Stimulated activated CD8-positive, alpha-beta memory T cell treated with anti-CD3 and anti-CD28 coated beads, Interleukin-4, amount 100 ng/mL, for 1 hour (primary cell): ENCODE data around the gene GSC2.
A peak's percentile ranks its signal among the peaks of the same experiment; 100 is the strongest.

Experiments
- DNase-seq, 2 donors: peaks; one replicate each; pipeline ENCODE4 v3.0.0-alpha.2; 2020; ENCODE audit warnings: low read depth in 2 of 2, low spot score in 1 of 2

The GSC2 gene

DNA sequence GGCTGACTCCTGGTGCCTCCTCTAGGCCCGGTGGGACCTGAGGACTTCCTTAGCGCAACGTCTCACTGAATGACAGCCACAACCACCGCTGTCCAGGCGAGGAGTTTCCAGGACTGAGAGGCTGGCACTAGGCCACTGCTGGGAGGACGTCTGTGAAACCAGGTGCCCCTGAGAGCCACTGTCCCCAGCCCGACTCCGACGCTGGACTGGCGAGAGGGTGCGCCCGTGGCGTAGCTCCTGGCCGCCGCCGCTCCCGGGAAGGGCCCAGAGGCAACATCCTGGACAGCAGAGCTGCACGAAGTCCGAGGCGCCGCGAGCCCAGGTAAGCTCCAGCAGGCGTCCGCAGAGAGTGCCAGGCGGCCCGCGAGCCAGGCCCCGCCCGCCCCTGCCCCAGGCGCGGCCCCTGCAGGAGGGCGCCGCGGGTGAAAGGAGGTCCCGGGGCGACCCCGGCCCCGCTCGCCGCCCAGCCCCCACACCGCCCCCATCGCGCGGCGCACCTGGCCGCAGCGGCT lies 28.4 kb downstream of the GSC2 start:
- peak in 1 of 2 donors; percentile 24 for DNase-seq

- DNase-seq, result no peak
Observed at GRCh38 chr22:19120829-19121630, 29.1 kb downstream of the GSC2 start.

- no peak for DNase-seq
Observed at GRCh38 chr22:19119949-19120348, 30.1 kb downstream of the GSC2 start.

GRCh38 chr22:19118329-19118880 lies 31.7 kb downstream of the GSC2 start:
- DNase-seq, result no peak

DNA sequence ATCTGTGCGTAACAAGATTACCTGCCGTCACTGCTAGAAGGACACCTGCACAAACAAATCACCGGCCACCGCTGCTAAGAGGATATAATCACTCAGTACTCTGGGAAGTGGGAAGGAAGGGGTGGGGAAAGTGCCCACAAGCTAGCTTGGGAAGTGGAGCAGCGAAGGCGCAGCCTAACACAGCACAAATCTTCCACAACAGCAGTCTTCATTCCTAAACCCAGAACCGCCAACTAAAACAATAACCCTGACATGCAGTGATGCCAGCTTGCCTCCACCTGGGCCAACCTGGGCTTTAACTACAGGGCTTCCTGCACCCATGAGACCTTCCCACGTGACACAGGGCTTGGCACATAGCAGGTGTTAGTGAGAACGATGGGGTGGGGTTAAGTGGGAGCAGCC lies 33.0 kb downstream of the GSC2 start:
- no peak for DNase-seq

GRCh38 chr22:19115628-19116027 lies 34.5 kb downstream of the GSC2 start:
- DNase-seq, result no peak

DNA sequence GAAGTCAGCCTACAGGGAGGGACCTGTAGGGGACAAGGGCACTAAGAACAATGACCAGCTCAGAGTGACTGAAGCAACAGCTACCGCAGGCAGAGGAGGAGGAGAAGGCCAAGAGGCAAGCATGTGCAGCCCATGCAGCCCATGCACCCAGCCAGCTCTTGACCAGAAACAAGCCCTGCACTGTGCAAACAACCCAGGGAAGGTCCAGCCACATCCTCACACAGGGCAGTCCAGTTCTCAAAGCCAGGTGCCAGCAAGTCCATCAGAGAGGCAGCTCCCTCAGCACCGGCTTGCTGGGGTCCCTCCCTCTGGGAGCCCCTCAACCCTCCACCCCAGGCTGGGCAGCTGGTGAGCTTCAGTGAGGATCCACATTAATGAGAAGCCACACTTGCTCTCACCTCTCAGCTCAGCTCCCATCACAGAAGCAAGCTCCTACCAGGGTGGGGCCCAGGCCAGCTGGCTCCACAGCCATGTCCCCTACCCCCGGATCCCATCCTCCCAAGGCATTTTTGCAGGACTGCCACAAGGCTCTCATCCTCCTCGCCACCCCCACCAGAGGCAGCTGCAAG lies 35.0 kb downstream of the GSC2 start:
- no peak for DNase-seq

GRCh38 chr22:19113429-19113828 lies 36.7 kb downstream of the GSC2 start:
- no peak for DNase-seq

- no peak for DNase-seq
Observed at GRCh38 chr22:19111584-19111983, 38.5 kb downstream of the GSC2 start.

DNA sequence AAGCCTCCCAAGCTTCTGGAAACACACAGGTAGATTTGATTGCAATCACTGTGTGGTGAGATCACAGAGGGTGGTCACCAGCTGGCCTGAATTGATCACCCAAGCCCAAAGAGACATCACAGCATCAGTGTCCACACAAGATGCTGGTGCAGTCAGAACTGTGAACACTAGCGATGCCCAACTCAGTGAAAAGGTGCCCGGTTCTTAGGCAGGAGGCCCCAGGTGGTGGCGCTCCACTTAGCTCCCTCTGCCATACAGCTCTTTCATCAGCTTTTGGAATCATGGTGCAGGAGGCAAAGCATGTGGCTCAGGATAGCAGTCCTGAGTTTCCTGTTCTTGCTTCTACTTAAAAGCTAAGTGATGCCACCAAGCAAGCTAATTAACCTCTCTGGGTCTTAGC lies 39.0 kb downstream of the GSC2 start:
- DNase-seq, result no peak

- DNase-seq, result no peak
Observed at GRCh38 chr22:19110646-19111045, 39.4 kb downstream of the GSC2 start.

GRCh38 chr22:19110064-19110458 lies 40.0 kb downstream of the GSC2 start:
- DNase-seq, result no peak

DNA sequence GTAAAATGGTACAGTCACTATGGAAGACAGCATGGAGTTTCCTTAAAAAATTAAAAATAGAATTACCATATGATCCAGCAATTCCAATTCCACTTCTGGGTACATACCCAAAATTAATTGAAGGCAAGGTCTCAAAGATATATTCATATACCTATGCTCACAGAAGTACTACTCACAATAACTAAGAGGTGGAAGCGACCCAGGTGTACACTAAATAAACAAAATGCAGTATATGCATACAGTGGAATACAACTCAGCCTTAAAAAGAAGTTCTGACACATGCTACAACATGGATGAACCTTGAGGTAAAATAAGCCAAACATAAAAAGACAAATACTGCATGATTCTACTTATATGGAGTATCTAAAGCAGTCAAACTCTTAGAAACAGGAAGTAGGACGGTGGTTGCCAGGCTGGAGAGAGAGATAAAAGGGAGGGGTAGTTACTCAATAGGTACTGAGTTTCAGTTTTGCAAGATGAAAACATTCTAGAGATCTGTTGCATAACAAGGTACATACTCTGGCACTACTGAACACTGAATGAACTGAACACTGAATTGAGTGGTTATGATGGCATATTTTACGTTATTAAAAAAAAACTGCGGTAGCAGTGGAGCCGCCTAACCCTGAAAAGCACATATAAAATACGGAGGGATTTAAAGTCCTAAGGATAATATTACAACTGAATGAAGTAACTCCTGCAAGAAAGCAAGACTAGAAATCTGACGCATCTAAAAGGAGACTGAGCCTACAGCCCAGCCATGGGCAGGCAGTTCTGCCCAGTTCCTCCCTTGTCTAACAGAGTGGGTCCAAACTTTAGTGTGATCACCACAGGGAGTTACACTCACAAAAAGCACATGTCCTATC lies 40.7 kb downstream of the GSC2 start:
- peak in 1 of 2 donors; percentile 11 for DNase-seq

DNA sequence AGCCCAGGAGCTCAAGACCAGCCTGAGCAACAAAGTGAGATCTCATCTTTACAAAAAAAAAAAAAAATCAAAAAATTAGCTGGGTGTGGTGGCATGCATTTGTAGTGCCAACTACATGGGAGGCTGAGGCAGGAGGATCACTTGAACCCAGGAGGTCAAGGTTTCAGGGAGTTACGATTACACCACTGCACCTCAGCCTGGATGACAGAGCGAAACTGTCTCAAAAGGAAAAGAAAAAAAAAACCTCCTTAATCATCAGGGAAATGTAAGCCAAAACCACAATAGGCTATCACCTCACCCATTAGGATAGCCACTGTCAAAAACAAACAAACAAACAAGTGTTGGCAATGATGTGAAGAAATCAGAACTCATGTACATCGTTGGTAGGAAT lies 41.3 kb downstream of the GSC2 start:
- no peak for DNase-seq

- no peak for DNase-seq
Observed at GRCh38 chr22:19107730-19108074, 42.4 kb downstream of the GSC2 start.

GRCh38 chr22:19106886-19107729 lies 43.0 kb downstream of the GSC2 start:
- DNase-seq, result no peak

DNA sequence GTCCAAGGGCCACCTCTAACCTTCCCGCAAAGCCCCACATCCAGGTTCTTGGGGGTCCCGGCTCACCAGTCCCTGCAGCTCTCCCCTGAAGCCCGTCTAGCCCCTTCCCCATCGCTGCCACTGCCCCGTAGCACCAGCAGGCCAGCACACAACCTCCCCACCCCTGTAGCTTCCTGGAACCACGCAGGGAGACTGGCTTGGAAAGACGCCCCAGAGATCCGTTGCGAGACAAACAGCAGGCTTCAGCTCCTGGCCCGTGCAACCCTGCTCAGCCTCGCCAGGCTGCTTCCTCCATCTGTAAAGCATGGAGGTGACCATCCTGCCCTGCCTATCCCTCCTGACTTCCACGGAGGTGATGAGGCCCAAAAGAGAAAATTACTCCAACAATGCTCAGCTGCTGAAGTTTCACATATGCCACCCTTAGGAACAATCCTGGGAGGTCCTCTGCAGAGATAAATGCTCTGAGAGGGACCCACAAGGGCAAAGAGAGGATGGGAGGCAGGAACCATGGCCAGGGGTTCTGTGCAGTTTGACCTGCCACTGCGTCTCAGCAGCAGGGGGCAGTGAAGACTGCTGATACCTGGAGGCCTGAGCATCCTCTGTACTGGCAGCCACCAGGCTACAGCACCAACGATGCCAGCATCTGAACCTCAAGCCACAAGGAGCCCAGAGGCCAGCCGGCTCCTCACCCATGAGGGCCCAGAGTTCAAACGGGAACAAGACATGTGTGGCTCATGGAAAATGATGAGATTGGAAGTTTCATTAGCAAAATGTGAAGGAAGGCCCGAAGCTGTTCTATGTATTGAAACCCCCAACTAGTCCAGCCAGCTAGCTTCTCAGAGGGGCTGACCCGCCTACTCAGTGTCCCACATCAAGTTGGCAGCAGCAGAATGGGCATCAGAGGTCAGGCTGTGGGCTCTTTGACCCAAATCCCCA lies 44.0 kb downstream of the GSC2 start:
- peak in 1 of 2 donors; percentile 31 for DNase-seq

DNA sequence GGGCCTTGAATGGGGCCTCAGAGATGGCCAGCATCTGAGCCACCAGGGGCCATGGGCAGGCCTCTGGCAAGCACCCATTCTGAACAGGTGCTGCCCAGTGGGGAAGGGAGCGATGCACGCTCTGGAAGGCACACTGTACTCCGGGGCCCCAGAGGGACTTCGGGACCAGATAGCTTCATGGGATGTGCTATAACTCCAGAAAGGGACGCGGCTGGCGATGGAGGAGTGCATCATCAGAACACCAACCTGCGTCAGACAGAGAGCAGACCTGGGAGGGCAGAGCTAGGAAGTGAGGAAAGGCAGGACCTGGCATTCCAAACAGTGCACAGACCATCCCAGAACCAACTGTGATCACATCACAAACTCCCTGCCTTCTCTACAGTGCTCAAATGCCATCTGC lies 44.6 kb downstream of the GSC2 start:
- no peak for DNase-seq
